WTC11 (cell line): ENCODE results near the gene SYT5.

ENCODE experiments used
- ATF2 ChIP-seq: sonication (generic); formaldehyde crosslinking; IDR thresholded peaks from 2 replicates; pipeline ENCODE4 v1.8.1; 2022; ENCODE audit warnings: low read depth, missing genetic modification reagents, borderline replicate concordance
- CREM ChIP-seq: sonication (generic); formaldehyde crosslinking; IDR thresholded peaks from 2 replicates; pipeline ENCODE4 v1.8.1; 2022; ENCODE audit warnings: mild to moderate bottlenecking, missing genetic modification reagents, moderate library complexity
- CTCF ChIP-seq: fragments of 200-600 bp; IDR thresholded peaks from 2 replicates; pipeline ENCODE4 v1.8.0; 2022; ENCODE audit warnings: antibody characterized with exemption
- ETV6 ChIP-seq: sonication (generic); formaldehyde crosslinking; IDR thresholded peaks from 2 replicates; pipeline ENCODE4 v1.8.1; 2022; ENCODE audit warnings: mild to moderate bottlenecking, missing genetic modification reagents
- FOXP4 ChIP-seq: sonication (generic); formaldehyde crosslinking; IDR thresholded peaks from 2 replicates; pipeline ENCODE4 v1.8.0; 2022; ENCODE audit warnings: mild to moderate bottlenecking, missing genetic modification reagents
- HMGXB4 ChIP-seq: sonication (generic); formaldehyde crosslinking; IDR thresholded peaks from 2 replicates; pipeline ENCODE4 v1.8.1; 2023; ENCODE audit warnings: mild to moderate bottlenecking, moderate library complexity, missing genetic modification reagents
- JUN ChIP-seq: sonication (generic); formaldehyde crosslinking; IDR thresholded peaks from 2 replicates; pipeline ENCODE4 v1.8.0; 2023; ENCODE audit warnings: mild to moderate bottlenecking, missing genetic modification reagents
- MLX ChIP-seq: sonication (generic); formaldehyde crosslinking; IDR thresholded peaks from 2 replicates; pipeline ENCODE4 v1.8.1; 2023; ENCODE audit warnings: mild to moderate bottlenecking, missing genetic modification reagents, moderate library complexity
- MXD4 ChIP-seq: fragments of 250-450 bp; sonication (Bioruptor Pico); IDR thresholded peaks from 2 replicates; pipeline ENCODE4 v1.8.0; 2021; ENCODE audit warnings: mild to moderate bottlenecking, moderate library complexity, borderline replicate concordance
- SMAD3 ChIP-seq: sonication (generic); formaldehyde crosslinking; IDR thresholded peaks from 2 replicates; pipeline ENCODE4 v1.8.0; 2022; ENCODE audit warnings: missing genetic modification reagents, mild to moderate bottlenecking, borderline replicate concordance
- ZNF671 ChIP-seq: fragments of 250-450 bp; sonication (Bioruptor Pico); IDR thresholded peaks from 2 replicates; pipeline ENCODE4 v1.8.0; 2021; ENCODE audit warnings: mild to moderate bottlenecking
- ZSCAN18 ChIP-seq: fragments of 250-450 bp; sonication (Bioruptor Pico); IDR thresholded peaks from 2 replicates; pipeline ENCODE4 v2.1.2; 2022; ENCODE audit warnings: mild to moderate bottlenecking, moderate library complexity

GRCh38 chr19:55175117-55175867 lies 4.8 kb downstream of the SYT5 start:
- TF ChIP-seq ZNF671 (no peak), CTCF (no peak), HMGXB4 (CRISPR knock-in tag) (no peak), ZSCAN18 (CRISPR knock-in tag) (no peak), CREM (CRISPR knock-in tag) (no peak), JUN (CRISPR knock-in tag) (no peak), MLX (CRISPR knock-in tag) (no peak), FOXP4 (no peak), MXD4 (CRISPR knock-in tag) (no peak), SMAD3 (CRISPR knock-in tag) (no peak), ETV6 (no peak), ATF2 (no peak)
